OCI-LY3 (cell line): ENCODE measurements around the gene KIR3DL1.
"Not testable (repeated sequence)": the region's sequence is repeated elsewhere in the genome, so short reads cannot be mapped to it uniquely, and the experiment has no call there.

Experiments used
- H2AFZ ChIP-seq: fragments of 200-600, 300-600 bp; shearing (Covaris generic); 2 replicates; pipeline ENCODE4 v1.6.0; 2014; ENCODE audit warnings: antibody characterized with exemption, low read depth, low read length
- H3K27ac ChIP-seq: fragments of 200-600, 300-600 bp; sonication (generic); 2 replicates; pipeline ENCODE4 v1.5.1; 2014; ENCODE audit warnings: mild to moderate bottlenecking, low read length, moderate library complexity, mixed read lengths
- H3K27me3 ChIP-seq: fragments of 200-600, 300-600 bp; sonication (generic); 2 replicates; pipeline ENCODE4 v1.6.1; 2014; ENCODE audit warnings: low read depth, low read length, mixed read lengths
- H3K36me3 ChIP-seq: fragments of 200-600, 300-600 bp; sonication (generic); replicated peaks from 2 replicates; pipeline ENCODE3; 2014; ENCODE audit warnings: low read depth, low read length, mixed read lengths
- H3K4me1 ChIP-seq: fragments of 300-600, 200-600 bp; sonication (generic); 2 replicates; pipeline ENCODE4 v1.6.1; 2014; ENCODE audit warnings: low read length, mixed read lengths
- H3K4me2 ChIP-seq: fragments of 200-600, 300-600 bp; sonication (generic); 2 replicates; pipeline ENCODE4 v1.6.1; 2014; ENCODE audit warnings: low read length, mixed read lengths
- H3K4me3 ChIP-seq: fragments of 300-600, 200-600 bp; sonication (generic); 2 replicates; pipeline ENCODE4 v1.5.1; 2014; ENCODE audit warnings: antibody characterized with exemption, mild to moderate bottlenecking, low read length, moderate library complexity
- H3K79me2 ChIP-seq: fragments of 300-600, 200-600 bp; shearing (Covaris generic); 2 replicates; pipeline ENCODE4 v1.6.1; 2014; ENCODE audit warnings: mild to moderate bottlenecking, low read length, mixed read lengths
- H3K9ac ChIP-seq: fragments of 300-600, 200-600 bp; shearing (Covaris generic); 2 replicates; pipeline ENCODE4 v1.6.0; 2014; ENCODE audit warnings: mild to moderate bottlenecking, low read length, moderate library complexity
- H3K9me3 ChIP-seq: fragments of 200-600, 300-600 bp; shearing (Covaris generic); 2 replicates; pipeline ENCODE4 v1.6.1; 2014; ENCODE audit warnings: low read length, mixed read lengths; ENCODE audit not compliant: insufficient read depth
- H4K20me1 ChIP-seq: fragments of 200-600, 300-600 bp; sonication (generic); 2 replicates; pipeline ENCODE4 v1.6.1; 2016; ENCODE audit warnings: low read length, mixed read lengths; ENCODE audit not compliant: insufficient read depth

Gene KIR3DL1

DNA sequence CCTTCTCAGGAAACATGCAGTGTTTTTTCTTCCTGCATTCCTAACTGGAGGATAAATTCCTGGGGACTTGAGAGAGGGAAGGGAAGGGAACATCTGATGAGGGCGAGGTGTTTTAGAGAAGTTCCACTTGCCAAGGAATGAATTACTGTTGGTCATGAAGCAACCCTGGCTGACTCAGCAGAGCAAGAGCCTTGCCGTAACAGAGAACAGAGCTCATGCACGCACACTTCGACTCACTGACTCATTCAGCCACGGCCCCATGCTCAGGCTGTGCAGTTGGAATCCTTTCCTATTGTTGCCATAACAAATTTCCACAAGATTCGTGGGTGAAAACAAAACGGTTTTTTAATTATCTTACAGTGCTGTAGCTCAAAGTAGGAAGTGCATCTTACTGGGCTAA lies 9.1 kb downstream of the KIR3DL1 start:
- not testable (repeated sequence) for H4K20me1 ChIP-seq, H3K4me1 ChIP-seq, H3K9ac ChIP-seq, H3K9me3 ChIP-seq, H3K4me3 ChIP-seq, H3K4me2 ChIP-seq, H3K27ac ChIP-seq, H2AFZ ChIP-seq, H3K79me2 ChIP-seq, H3K36me3 ChIP-seq
- H3K27me3 ChIP-seq: peaks cover 16% of the 10 kb centered on the region

GRCh38 chr19:54828064-54828463 lies 11.8 kb downstream of the KIR3DL1 start:
- H3K36me3 ChIP-seq, H3K4me3 ChIP-seq, H3K27ac ChIP-seq, H3K79me2 ChIP-seq, H3K9me3 ChIP-seq, H4K20me1 ChIP-seq, H3K4me2 ChIP-seq, H3K27me3 ChIP-seq, H3K9ac ChIP-seq, H3K4me1 ChIP-seq, H2AFZ ChIP-seq: not testable (repeated sequence)

DNA sequence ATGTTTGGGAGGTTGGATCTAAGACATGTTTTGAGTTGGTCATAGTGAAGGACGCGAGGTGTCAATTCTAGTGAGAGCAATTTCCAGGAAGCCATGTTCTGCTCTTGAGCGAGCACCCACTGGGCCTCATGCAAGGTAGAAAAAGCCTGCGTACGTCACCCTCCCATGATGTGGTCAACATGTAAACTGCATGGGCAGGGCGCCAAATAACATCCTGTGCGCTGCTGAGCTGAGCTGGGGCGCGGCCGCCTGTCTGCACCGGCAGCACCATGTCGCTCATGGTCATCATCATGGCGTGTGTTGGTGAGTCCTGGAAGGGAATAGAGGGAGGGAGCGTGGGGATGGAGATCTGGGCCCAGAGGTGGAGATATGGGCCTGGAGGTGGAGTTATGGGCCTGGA lies 16.2 kb downstream of the KIR3DL1 start, which contains the start of gene KIR2DS4:
TSS of gene KIR2DS4 (plus strand) at position 181 of the 400 bp plus-strand sequence.
- H3K36me3 ChIP-seq, H3K4me2 ChIP-seq, H3K79me2 ChIP-seq, H3K27me3 ChIP-seq, H3K9me3 ChIP-seq, H3K9ac ChIP-seq, H3K4me3 ChIP-seq, H3K4me1 ChIP-seq, H3K27ac ChIP-seq, H2AFZ ChIP-seq, H4K20me1 ChIP-seq: not testable (repeated sequence)

DNA sequence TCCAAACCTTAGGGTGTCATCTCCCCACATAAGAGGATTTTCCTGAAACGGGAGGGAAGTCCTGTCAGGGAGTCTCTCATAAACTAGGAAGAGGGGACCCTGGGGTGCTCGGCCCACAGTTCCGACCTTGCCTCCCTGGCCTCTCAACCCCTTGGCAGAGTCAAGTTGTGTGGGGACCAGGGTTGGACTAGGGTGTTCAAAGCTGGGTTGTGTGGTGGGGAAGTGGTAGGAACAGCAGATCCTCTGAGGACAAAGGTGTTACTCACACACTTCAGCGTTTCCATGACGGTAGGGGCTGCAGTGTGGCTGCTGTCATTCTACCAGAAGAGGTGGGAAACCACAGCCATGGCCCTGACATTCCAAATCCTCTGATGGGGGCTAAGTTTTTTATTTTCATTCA lies 18.9 kb downstream of the KIR3DL1 start:
- not testable (repeated sequence) for H3K9ac ChIP-seq, H3K9me3 ChIP-seq, H3K36me3 ChIP-seq, H2AFZ ChIP-seq, H3K4me2 ChIP-seq, H3K27me3 ChIP-seq, H4K20me1 ChIP-seq, H3K4me1 ChIP-seq, H3K79me2 ChIP-seq, H3K4me3 ChIP-seq, H3K27ac ChIP-seq

- H3K27ac ChIP-seq, H3K4me3 ChIP-seq, H4K20me1 ChIP-seq, H2AFZ ChIP-seq, H3K36me3 ChIP-seq, H3K4me1 ChIP-seq, H3K4me2 ChIP-seq, H3K9me3 ChIP-seq, H3K79me2 ChIP-seq, H3K9ac ChIP-seq, H3K27me3 ChIP-seq: not testable (repeated sequence)
These were observed 21.3 kb downstream of the KIR3DL1 start for GRCh38 chr19:54837522-54837921.

DNA sequence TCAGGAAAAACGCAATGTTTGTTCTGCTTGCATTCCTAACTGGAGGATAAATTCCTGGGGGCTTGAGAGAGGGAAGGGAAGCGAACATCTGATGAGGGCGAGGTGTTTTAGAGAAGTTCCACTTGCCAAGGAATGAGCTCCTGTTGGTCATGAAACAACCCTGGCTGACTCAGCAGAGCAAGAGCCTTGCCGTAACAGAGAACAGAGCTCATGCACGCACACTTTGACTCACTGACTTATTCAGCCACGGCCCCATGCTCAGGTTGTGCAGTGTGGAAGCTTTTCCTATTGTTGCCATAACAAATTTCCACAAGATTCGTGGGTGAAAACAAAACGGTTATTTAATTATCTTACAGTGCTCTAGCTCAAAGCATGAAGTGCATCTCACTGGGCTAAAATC lies 26.9 kb downstream of the KIR3DL1 start:
- H3K9me3 ChIP-seq, H3K4me3 ChIP-seq, H4K20me1 ChIP-seq, H2AFZ ChIP-seq, H3K27ac ChIP-seq, H3K36me3 ChIP-seq, H3K9ac ChIP-seq, H3K4me1 ChIP-seq, H3K79me2 ChIP-seq, H3K4me2 ChIP-seq: not testable (repeated sequence)
- peaks cover 11% of the 10 kb centered on the region; the same call in 1 of the 2 replicates for H3K27me3 ChIP-seq

GRCh38 chr19:54850061-54850640 lies 33.9 kb downstream of the KIR3DL1 start, which contains the start of gene KIR3DL2:
KIR3DL2 (plus strand) TSS chr19:54850443; CDS start chr19:54850476, 33 bp downstream.
- not testable (repeated sequence) for H4K20me1 ChIP-seq, H3K9ac ChIP-seq, H3K27ac ChIP-seq, H2AFZ ChIP-seq, H3K79me2 ChIP-seq, H3K4me1 ChIP-seq, H3K4me3 ChIP-seq, H3K4me2 ChIP-seq, H3K36me3 ChIP-seq, H3K9me3 ChIP-seq
- H3K27me3 ChIP-seq: peaks cover 14% of the 10 kb centered on the region
